SH-SY5Y (cell line): ENCODE data around the gene CBLB.

Experiments
- GATA2 ChIP-seq: IDR thresholded peaks from 2 replicates; pipeline ENCODE4 v1.6.1; 2011; ENCODE audit warnings: mild to moderate bottlenecking, low read depth, low read length
- GATA3 ChIP-seq: IDR thresholded peaks from 2 replicates; pipeline ENCODE4 v1.6.1; 2011; ENCODE audit warnings: low read depth, mild to moderate bottlenecking, low read length, moderate library complexity

DNA sequence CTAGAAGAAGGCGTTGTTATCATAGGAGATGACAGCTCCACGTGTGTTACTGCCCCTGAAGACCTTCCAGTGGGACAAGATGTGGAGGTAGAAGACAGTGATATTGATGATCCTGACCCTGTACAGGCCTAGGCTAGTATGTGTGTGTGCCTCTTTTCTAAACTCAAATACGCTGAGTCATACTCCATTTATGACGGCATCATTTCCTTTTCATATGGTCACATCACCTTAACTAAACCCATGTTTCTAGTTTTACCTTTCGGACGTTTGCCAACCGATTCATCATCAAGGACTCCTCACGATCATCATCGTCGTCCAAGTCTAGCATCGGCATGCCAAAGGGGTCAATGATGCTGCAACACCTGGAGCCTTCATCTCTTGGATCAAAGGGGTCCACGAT, 149.0 kb downstream of the CBLB start:
- TF ChIP-seq GATA2 (no peak), GATA3 (no peak)
